Kidney epithelial cell (primary cell): ENCODE data around the gene MRPL37. TPM values are rescaled to one million over a fixed set of nuclear protein-coding genes. Genes with fewer than 3 reads are reported as not detected.

Experiments used
- DNase-seq: peaks from one replicate; pipeline ENCODE4 v3.0.0-alpha.2; 2010; ENCODE audit warnings: low read depth
- H3K27me3 ChIP-seq: 2 replicates; pipeline ENCODE4 v1.6.0; 2011; ENCODE audit warnings: low read length; ENCODE audit not compliant: control insufficient read depth, insufficient read depth
- H3K36me3 ChIP-seq: 2 replicates; pipeline ENCODE4 v1.5.1; 2011; ENCODE audit warnings: low read length; ENCODE audit not compliant: control insufficient read depth, insufficient read depth
- H3K4me3 ChIP-seq: 2 replicates; pipeline ENCODE4 v1.5.1; 2011; ENCODE audit warnings: low read depth, mild to moderate bottlenecking, control low read depth, low read length
- CTCF ChIP-seq: IDR thresholded peaks from 2 replicates; pipeline ENCODE4 v1.5.1; 2011; ENCODE audit warnings: mild to moderate bottlenecking, moderate library complexity, low read length, control low read depth, inconsistent platforms; ENCODE audit not compliant: insufficient read depth, poor library complexity, severe bottlenecking
- total RNA-seq: library from RNA; depleted of rRNA; stranded (reverse); fragments of >200 nt; gene quantifications from 2 replicates; pipeline ENCODE4 v1.2.3, GENCODE V29; 2015

MRPL37 gene
- total RNA-seq, 1 donor from 2014 or later: 124 TPM

GRCh38 chr1:54174106-54174505 lies 25.9 kb upstream of the MRPL37 start:
- no peak for TF ChIP-seq CTCF
- H3K4me3 ChIP-seq: no peak overlapping the region
- H3K36me3 ChIP-seq: no peaks in the 10 kb centered on the region
- H3K27me3 ChIP-seq: no peaks in the 10 kb centered on the region
- no peak for DNase-seq

- no peak for DNase-seq
- no peak for TF ChIP-seq CTCF
- Histone ChIP-seq H3K4me3 (no peak overlapping the region), H3K36me3 (no peaks in the 10 kb centered on the region), H3K27me3 (no peaks in the 10 kb centered on the region)
These were observed 23.2 kb upstream of the MRPL37 start for GRCh38 chr1:54176621-54177327.

GRCh38 chr1:54177726-54178125 lies 22.2 kb upstream of the MRPL37 start:
- H3K36me3 ChIP-seq: no peaks in the 10 kb centered on the region
- H3K4me3 ChIP-seq: no peak overlapping the region
- TF ChIP-seq CTCF: no peak
- H3K27me3 ChIP-seq: no peaks in the 10 kb centered on the region
- DNase-seq: no peak

GRCh38 chr1:54178296-54179070 lies 21.5 kb upstream of the MRPL37 start:
- H3K27me3 ChIP-seq: no peaks in the 10 kb centered on the region
- TF ChIP-seq CTCF: no peak
- no peak for DNase-seq
- no peak overlapping the region for H3K4me3 ChIP-seq
- no peaks in the 10 kb centered on the region for H3K36me3 ChIP-seq

- no peak for TF ChIP-seq CTCF
- no peak for DNase-seq
- Histone ChIP-seq H3K36me3 (no peaks in the 10 kb centered on the region), H3K4me3 (no peak overlapping the region), H3K27me3 (no peaks in the 10 kb centered on the region)
These were observed 19.1 kb upstream of the MRPL37 start for GRCh38 chr1:54180701-54181360.
